Measurements from ENCODE around the gene RAB31. TPM values are rescaled to one million over a fixed set of nuclear protein-coding genes. Genes with fewer than 3 reads are reported as not detected.

Gene RAB31
- polyA plus RNA-seq, 1 of the 3 experiments (the other 2 are of a cell fraction): 23.0 TPM

- Histone ChIP-seq H3K4me3 (ENCODE audit: low read depth in 2 of 2, low read length in 1 of 2) (peak overlapping the region; percentile 63 to 68; a peak in 3 of 4 replicates), H3K4me1 (ENCODE audit: control insufficient read depth in 1 of 2, insufficient read depth in 2 of 2, low read depth in 1 of 2, low read length in 1 of 2) (peaks cover 4 to 8% of the 10 kb centered on the region in 2 experiments; a peak in 3 of 4 replicates), H2AFZ (ENCODE audit: low read depth) (peak overlapping the region; percentile 26; the same call in 1 of the 2 replicates), H3K9ac (peak overlapping the region; percentile 90), H3K36me3 (replicated peaks in 1 of 2; ENCODE audit: control insufficient read depth in 1 of 2, insufficient read depth in 2 of 2, low read length in 1 of 2) (no peaks in the 10 kb centered on the region), H3K27ac (ENCODE audit: low read depth in 2 of 2, low read length in 1 of 2) (no peak overlapping the region), H3K79me2 (ENCODE audit: insufficient read depth) (peaks cover 58% of the 10 kb centered on the region), H4K20me1 (ENCODE audit: insufficient read depth) (no peaks in the 10 kb centered on the region), H3K4me2 (peak overlapping the region; percentile 89), H3K9me3 (no peaks in the 10 kb centered on the region), H3K27me3 (ENCODE audit: insufficient read depth) (no peaks in the 10 kb centered on the region), H3F3A (replicated peaks; ENCODE audit: insufficient read depth) (peaks cover 11% of the 10 kb centered on the region), H3K9me2 (no peaks in the 10 kb centered on the region)
- WGBS (ENCODE audit: low lambda C conversion rate): 86% methylated on average over 18 of the region's 18 CpGs
- CTCF ChIA-PET: interaction anchor here (0.6 kb wide), 1 partner anchor 130 kb away, joined by 3 read pairs; no protein-coding TSS in a partner anchor
- TF ChIP-seq CTCF (IDR thresholded peaks at IDR 0.05): no peak
- no peak for TF ChIP-seq SIN3A (IDR thresholded peaks at IDR 0.05; ENCODE audit: borderline replicate concordance, low read depth, low read length)
- POLR2A ChIA-PET: interaction anchor here (0.7 kb wide), 1 partner anchor 332 kb away, joined by 3 read pairs; no protein-coding TSS in a partner anchor
- no peak for DNase-seq
Observed at GRCh38 chr18:9709304-9709877, 1.3 kb downstream of the RAB31 start.

- H3K27ac ChIP-seq (ENCODE audit: low read depth in 2 of 2, low read length in 1 of 2): no peak overlapping the region
- H3K4me3 ChIP-seq (ENCODE audit: low read depth in 2 of 2, low read length in 1 of 2): no peak overlapping the region
- ChIA-PET CTCF (interaction anchor here (1.1 kb wide), 1 partner anchor 12 kb away, joined by 3 read pairs; no protein-coding TSS in a partner anchor), POLR2A (no interaction called here)
- H3K36me3 ChIP-seq (replicated peaks in 1 of 2; ENCODE audit: control insufficient read depth in 1 of 2, insufficient read depth in 2 of 2, low read length in 1 of 2): no peaks in the 10 kb centered on the region
- DNase-seq: no peak
- H3K27me3 ChIP-seq (ENCODE audit: insufficient read depth): no peaks in the 10 kb centered on the region
- H2AFZ ChIP-seq (ENCODE audit: low read depth): no peak overlapping the region
- H3K4me1 ChIP-seq (ENCODE audit: control insufficient read depth in 1 of 2, insufficient read depth in 2 of 2, low read depth in 1 of 2, low read length in 1 of 2): peaks cover 8% of the 10 kb centered on the region in 2 experiments; a peak in 3 of 4 replicates
- 0 out of 2 replicates have a peak overlapping the region, but pooled peaks have one; percentile 89 for H3K4me2 ChIP-seq
- TF ChIP-seq RXRA (IDR thresholded peaks at IDR 0.05; ENCODE audit: borderline replicate concordance, low read depth): no peak
- no peak for TF ChIP-seq SMC3 (IDR thresholded peaks at IDR 0.05; ENCODE audit: low read depth, low read length)
- TF ChIP-seq CHD2 (IDR thresholded peaks at IDR 0.05; ENCODE audit: low read length, partially characterized antibody): no peak
- TF ChIP-seq TAF1 (IDR thresholded peaks at IDR 0.05; ENCODE audit: borderline replicate concordance, low read depth, low read length): no peak
- no peak for TF ChIP-seq MEF2A (IDR thresholded peaks at IDR 0.05; ENCODE audit: borderline replicate concordance, low read depth)
- TF ChIP-seq GATA2 (CRISPR knock-in tag; IDR thresholded peaks at IDR 0.05): no peak
- peaks cover 11% of the 10 kb centered on the region for H3F3A ChIP-seq (replicated peaks; ENCODE audit: insufficient read depth)
- no peaks in the 10 kb centered on the region for H3K9me2 ChIP-seq
- H3K79me2 ChIP-seq (ENCODE audit: insufficient read depth): peaks cover 65% of the 10 kb centered on the region
- H4K20me1 ChIP-seq (ENCODE audit: insufficient read depth): no peaks in the 10 kb centered on the region
- H3K9me3 ChIP-seq: no peaks in the 10 kb centered on the region
- H3K9ac ChIP-seq: no peak overlapping the region
- WGBS (ENCODE audit: low lambda C conversion rate): 100% methylated on average over 4 of the region's 4 CpGs
Observed at GRCh38 chr18:9710037-9710436, 1.9 kb downstream of the RAB31 start.

Measured in SK-N-SH (cell line).